ENCODE measurements around the gene IL1RAP.
"Not testable (repeated sequence)": the region's sequence is repeated elsewhere in the genome, so short reads cannot be mapped to it uniquely, and the experiment has no call there.

Gene IL1RAP

GRCh38 chr3:190676481-190676880 lies 162.6 kb downstream of the IL1RAP start:
- no peak overlapping the region for H3K4me3 ChIP-seq (ENCODE audit: low read depth, low read length)
- no peak for TF ChIP-seq MAX (IDR thresholded peaks at IDR 0.05; ENCODE audit: low read depth, low read length)
- no peak for TF ChIP-seq MYC (IDR thresholded peaks at IDR 0.05; ENCODE audit: low read depth, low read length)
- TF ChIP-seq POLR2A (IDR thresholded peaks at IDR 0.05; ENCODE audit: extremely low read depth, insufficient read length): no peak
- no peak for TF ChIP-seq CTCF (IDR thresholded peaks at IDR 0.05; ENCODE audit: low read depth, low read length)
- DNase-seq (ENCODE audit: low read depth): no peak

DNA sequence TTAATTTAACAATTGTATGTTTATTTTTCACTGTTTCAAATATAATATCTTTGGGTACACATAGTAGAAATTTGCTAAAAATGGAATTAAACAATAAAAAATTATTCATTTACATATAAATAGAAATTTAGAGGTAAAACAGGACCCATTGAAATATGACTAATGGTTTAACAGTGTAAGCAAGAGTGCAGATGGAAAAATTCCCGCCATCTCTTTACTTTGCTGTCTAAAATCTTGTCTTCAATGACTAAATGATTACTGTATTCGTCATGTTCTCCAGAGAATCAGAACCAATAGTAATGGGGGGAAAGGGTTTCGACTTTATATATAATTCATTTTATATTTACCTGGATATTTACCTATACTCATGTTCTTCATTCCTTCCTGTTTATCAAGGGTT lies 163.1 kb downstream of the IL1RAP start:
- TF ChIP-seq POLR2A (IDR thresholded peaks at IDR 0.05; ENCODE audit: extremely low read depth, insufficient read length): no peak
- TF ChIP-seq MYC (IDR thresholded peaks at IDR 0.05; ENCODE audit: low read depth, low read length): no peak
- no peak for TF ChIP-seq CTCF (IDR thresholded peaks at IDR 0.05; ENCODE audit: low read depth, low read length)
- no peak for TF ChIP-seq MAX (IDR thresholded peaks at IDR 0.05; ENCODE audit: low read depth, low read length)
- DNase-seq (ENCODE audit: low read depth): no peak
- no peak overlapping the region for H3K4me3 ChIP-seq (ENCODE audit: low read depth, low read length)

- not testable (repeated sequence) for H3K4me3 ChIP-seq (ENCODE audit: low read depth, low read length); DNase-seq (ENCODE audit: low read depth)
Observed at GRCh38 chr3:190677868-190678267, 164.0 kb downstream of the IL1RAP start.

GRCh38 chr3:190680691-190681090 lies 166.8 kb downstream of the IL1RAP start:
- no peak for DNase-seq (ENCODE audit: low read depth)
- no peak overlapping the region for H3K4me3 ChIP-seq (ENCODE audit: low read depth, low read length)
- TF ChIP-seq MAX (IDR thresholded peaks at IDR 0.05; ENCODE audit: low read depth, low read length) (no peak), POLR2A (IDR thresholded peaks at IDR 0.05; ENCODE audit: extremely low read depth, insufficient read length) (no peak), MYC (IDR thresholded peaks at IDR 0.05; ENCODE audit: low read depth, low read length) (no peak), CTCF (IDR thresholded peaks at IDR 0.05; ENCODE audit: low read depth, low read length) (no peak)

- H3K4me3 ChIP-seq (ENCODE audit: low read depth, low read length): no peak overlapping the region
- no peak for DNase-seq (ENCODE audit: low read depth)
- TF ChIP-seq CTCF (IDR thresholded peaks at IDR 0.05; ENCODE audit: low read depth, low read length) (no peak), MAX (IDR thresholded peaks at IDR 0.05; ENCODE audit: low read depth, low read length) (no peak), MYC (IDR thresholded peaks at IDR 0.05; ENCODE audit: low read depth, low read length) (no peak), POLR2A (IDR thresholded peaks at IDR 0.05; ENCODE audit: extremely low read depth, insufficient read length) (no peak)
Observed at GRCh38 chr3:190684776-190685175, 170.9 kb downstream of the IL1RAP start.

DNA sequence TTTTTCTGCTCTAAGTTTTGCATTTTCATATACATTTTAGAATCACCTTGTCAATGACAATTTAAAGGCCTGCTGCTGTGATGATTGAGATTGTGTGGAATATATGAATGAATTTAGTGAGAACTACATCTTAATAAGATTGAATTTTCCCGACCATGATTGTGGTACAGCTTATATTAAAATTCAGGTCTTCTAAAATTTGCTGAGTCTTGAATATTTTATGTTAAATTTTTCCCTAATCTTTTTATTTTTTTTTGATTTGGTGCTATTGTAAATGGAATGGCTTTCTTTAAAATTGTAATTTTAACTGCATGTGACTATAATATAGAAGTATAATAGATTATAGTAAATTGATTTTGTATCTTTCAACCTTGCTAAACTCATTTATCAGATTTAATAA lies 172.1 kb downstream of the IL1RAP start:
- H3K4me3 ChIP-seq (ENCODE audit: low read depth, low read length): no peak overlapping the region
- no peak for DNase-seq (ENCODE audit: low read depth)
- no peak for TF ChIP-seq CTCF (IDR thresholded peaks at IDR 0.05; ENCODE audit: low read depth, low read length)
- no peak for TF ChIP-seq MAX (IDR thresholded peaks at IDR 0.05; ENCODE audit: low read depth, low read length)
- no peak for TF ChIP-seq MYC (IDR thresholded peaks at IDR 0.05; ENCODE audit: low read depth, low read length)
- no peak for TF ChIP-seq POLR2A (IDR thresholded peaks at IDR 0.05; ENCODE audit: extremely low read depth, insufficient read length)
